ENCODE measurements around the gene PPP2R5C. TPM values are rescaled to one million over a fixed set of nuclear protein-coding genes. Genes with fewer than 3 reads are reported as not detected.
A peak's percentile ranks its signal among the peaks of the same experiment; 100 is the strongest.

Gene PPP2R5C
- total RNA-seq, 1 experiment from 2014 or later: 93.0 TPM

GRCh38 chr14:101947904-101948665 lies 186.6 kb downstream of the PPP2R5C start:
- no peaks in the 10 kb centered on the region for H3K36me3 Mint-ChIP-seq (ENCODE audit: insufficient read depth in 1 of 3, low read depth in 3 of 3)
- H3K27ac Mint-ChIP-seq: peak overlapping the region; percentile 99
- Histone ChIP-seq H3K79me2 (ENCODE audit: insufficient read depth, low read length) (no peaks in the 10 kb centered on the region), H3T11ph (ENCODE audit: low read length) (no peak overlapping the region), H2BK5ac (ENCODE audit: insufficient read length, low read length) (no peak overlapping the region), H4K20me1 (ENCODE audit: control insufficient read depth, insufficient read depth, insufficient read length) (no peaks in the 10 kb centered on the region), H3K56ac (ENCODE audit: insufficient read length, low read depth, low read length) (no peak overlapping the region), H3K4me1 (ENCODE audit: insufficient read depth, low read length) (0 out of 2 replicates have a peak, but pooled peaks cover 2% of the 10 kb centered on the region), H3K79me1 (ENCODE audit: insufficient read depth, low read depth, low read length, poor library complexity, severe bottlenecking) (no peaks in the 10 kb centered on the region), H3K23me2 (ENCODE audit: insufficient read length, low read depth, low read length, poor library complexity, severe bottlenecking) (no peaks in the 10 kb centered on the region), H2BK15ac (ENCODE audit: low read depth, low read length) (no peak overlapping the region), H3K4ac (ENCODE audit: low read depth, low read length) (no peak overlapping the region), H3K27me3 (ENCODE audit: insufficient read depth, low read length) (peaks cover 17% of the 10 kb centered on the region; the same call in 1 of the 2 replicates), H2BK12ac (ENCODE audit: insufficient read length, low read depth, low read length) (no peak overlapping the region), H2BK20ac (ENCODE audit: low read depth, low read length, poor library complexity, severe bottlenecking) (no peak overlapping the region), H4K5ac (ENCODE audit: insufficient read length, low read depth, low read length) (peak overlapping the region; percentile 9), H4K8ac (replicated peaks; ENCODE audit: insufficient read length, low read depth, low read length) (no peak overlapping the region), H3K23ac (ENCODE audit: insufficient read length, low read depth, low read length) (no peak overlapping the region), H2BK120ac (ENCODE audit: low read depth, low read length, poor library complexity, severe bottlenecking) (no peak overlapping the region), H3K9me3 (ENCODE audit: control insufficient read depth, low read depth, low read length) (no peaks in the 10 kb centered on the region), H3K4me2 (ENCODE audit: insufficient read depth, insufficient read length, low read length) (peak overlapping the region; percentile 90), H2AFZ (ENCODE audit: low read length) (no peak overlapping the region), H3K18ac (ENCODE audit: insufficient read length, low read depth, low read length) (peak overlapping the region; percentile 76), H3K14ac (ENCODE audit: insufficient read depth, low read length) (peak overlapping the region; percentile 28), H3K27ac (ENCODE audit: insufficient read length, low read depth, low read length) (no peak overlapping the region), H2AK5ac (ENCODE audit: insufficient read length, low read length) (no peak overlapping the region), H4K91ac (ENCODE audit: insufficient read length, low read depth, low read length) (peak overlapping the region; percentile 24), H3K9ac (ENCODE audit: extremely low read depth, insufficient read length, low read length) (peak overlapping the region; percentile 95)
- DNase-seq: peak; percentile 100
- H3K27me3 Mint-ChIP-seq (ENCODE audit: low read depth): peaks cover 49% of the 10 kb centered on the region
- WGBS (ENCODE audit: extremely low coverage, insufficient read length, low lambda C conversion rate): no CpG with 5 or more reads among the region's 53 CpGs
- no peaks in the 10 kb centered on the region; a peak in 2 of 5 replicates for H3K9me3 Mint-ChIP-seq
- peak overlapping the region; percentile 91 to 97 for H3K4me3 Mint-ChIP-seq
- TF ChIP-seq CTCF (conservative IDR thresholded peaks at IDR 0.05): no peak
- H3K4me1 Mint-ChIP-seq: peaks cover 18 to 23% of the 10 kb centered on the region in 2 experiments
